SK-N-SH (cell line): ENCODE results near the gene HOXC11. TPM values are rescaled to one million over a fixed set of nuclear protein-coding genes. Genes with fewer than 3 reads are reported as not detected.

Experiments used
- CTCF ChIA-PET: fragments of 300-600, 350-600 bp; formaldehyde crosslinking; extraction: SDS; loops from one replicate; lab custom pipeline; 2021; lab: Yijun Ruan, JAX
- POLR2A ChIA-PET: fragments of 350-600 bp; sonication (Branson Sonifier 250); formaldehyde crosslinking; extraction: SDS; loops from one replicate; lab custom pipeline; 2020; ENCODE audit warnings: antibody characterized with exemption, inconsistent platforms; lab: Yijun Ruan, JAX
- DNase-seq: peaks from one replicate; pipeline ENCODE4 v3.0.0; 2012
- H2AFZ ChIP-seq: fragments of 200-600 bp; sonication (generic); 2 replicates; pipeline ENCODE4 v1.8.1; 2016; ENCODE audit warnings: antibody characterized with exemption, mild to moderate bottlenecking, low read depth
- H3F3A ChIP-seq: fragments of 200-600 bp; sonication (generic); replicated peaks from 2 replicates; pipeline ENCODE3; 2016; ENCODE audit warnings: antibody characterized with exemption, mild to moderate bottlenecking; ENCODE audit not compliant: insufficient read depth
- H3K27ac ChIP-seq, 2 experiments: fragments of 200-500 bp in 1 of 2; fragments of 200-600 bp in 1 of 2; sonication (Bioruptor generic) in 1 of 2; sonication (generic), shearing (Covaris generic) in 1 of 2; 2 replicates each; pipeline versions ENCODE4 v1.5.1 to v1.6.1; 2014 to 2016; ENCODE audit warnings: low read depth in 2 of 2, inconsistent platforms in 1 of 2, low read length in 1 of 2, mild to moderate bottlenecking in 1 of 2, mixed read lengths in 1 of 2
- H3K27me3 ChIP-seq: fragments of 200-600 bp; sonication (generic), shearing (Covaris generic); 2 replicates; pipeline ENCODE4 v1.6.1; 2016; ENCODE audit warnings: mixed run types; ENCODE audit not compliant: insufficient read depth
- H3K36me3 ChIP-seq, 2 experiments: fragments of 200-500 bp in 1 of 2; fragments of 200-600 bp in 1 of 2; sonication (Bioruptor generic) in 1 of 2; sonication (generic) in 1 of 2; replicated peaks in 1 of 2; 2 replicates each; pipeline versions ENCODE3 to v1.5.1; 2014 to 2016; ENCODE audit warnings: low read length in 1 of 2, mild to moderate bottlenecking in 1 of 2; ENCODE audit not compliant: insufficient read depth in 2 of 2, control insufficient read depth in 1 of 2
- H3K4me1 ChIP-seq, 2 experiments: fragments of 200-500 bp in 1 of 2; fragments of 200-600 bp in 1 of 2; sonication (Bioruptor generic) in 1 of 2; sonication (generic), shearing (Covaris generic) in 1 of 2; 2 replicates each; pipeline versions ENCODE4 v1.5.1 to v1.6.1; 2014 to 2016; ENCODE audit warnings: low read depth in 1 of 2, low read length in 1 of 2, mixed run types in 1 of 2; ENCODE audit not compliant: insufficient read depth in 2 of 2, control insufficient read depth in 1 of 2
- H3K4me2 ChIP-seq: fragments of 200-600 bp; sonication (generic), shearing (Covaris generic); 2 replicates; pipeline ENCODE4 v1.6.1; 2017; ENCODE audit warnings: mixed run types
- H3K4me3 ChIP-seq, 2 experiments: fragments of 200-500 bp in 1 of 2; fragments of 200-600 bp in 1 of 2; sonication (Bioruptor generic) in 1 of 2; sonication (generic), shearing (Covaris generic) in 1 of 2; 2 replicates each; pipeline versions ENCODE4 v1.5.1 to v1.8.1; 2014 to 2016; ENCODE audit warnings: low read depth in 2 of 2, inconsistent platforms in 1 of 2, low read length in 1 of 2, mild to moderate bottlenecking in 1 of 2, mixed read lengths in 1 of 2, moderate library complexity in 1 of 2
- H3K79me2 ChIP-seq: fragments of 200-600 bp; sonication (generic); 2 replicates; pipeline ENCODE4 v1.8.1; 2017; ENCODE audit warnings: mild to moderate bottlenecking; ENCODE audit not compliant: insufficient read depth
- H3K9ac ChIP-seq: fragments of 200-600 bp; sonication (generic); 2 replicates; pipeline ENCODE4 v1.6.1; 2017; ENCODE audit warnings: mixed run types
- H3K9me2 ChIP-seq: fragments of 200-600 bp; sonication (generic); 2 replicates; pipeline ENCODE4 v1.6.1; 2017; ENCODE audit warnings: mixed run types
- H3K9me3 ChIP-seq: fragments of 200-600 bp; sonication (generic); 2 replicates; pipeline ENCODE4 v1.6.1; 2017; ENCODE audit warnings: mixed run types, mild to moderate bottlenecking, moderate library complexity
- H4K20me1 ChIP-seq: fragments of 200-600 bp; sonication (generic); 2 replicates; pipeline ENCODE4 v1.6.1; 2017; ENCODE audit warnings: mild to moderate bottlenecking, mixed run types; ENCODE audit not compliant: insufficient read depth
- EZH2phosphoT487 ChIP-seq: fragments of 200-600 bp; sonication (generic); IDR thresholded peaks from 2 replicates; pipeline ENCODE4 v1.6.1; 2017; ENCODE audit warnings: low read depth, mixed run types, mild to moderate bottlenecking, antibody characterized with exemption, moderate library complexity, borderline replicate concordance
- GABPA ChIP-seq: IDR thresholded peaks from 2 replicates; pipeline ENCODE4 v1.4.0; 2012; ENCODE audit warnings: low read depth, mild to moderate bottlenecking
- GATA2 ChIP-seq: sonication (generic); formaldehyde crosslinking; IDR thresholded peaks from 2 replicates; pipeline ENCODE4 v1.5.0; 2020; ENCODE audit warnings: mild to moderate bottlenecking, missing genetic modification reagents
- JUND ChIP-seq: IDR thresholded peaks from 2 replicates; pipeline ENCODE4 v1.4.0; 2012
- MEF2A ChIP-seq: IDR thresholded peaks from 2 replicates; pipeline ENCODE4 v1.4.0; 2012; ENCODE audit warnings: low read depth, borderline replicate concordance
- NRF1 ChIP-seq: IDR thresholded peaks from 2 replicates; pipeline ENCODE4 v1.6.1; 2012; ENCODE audit warnings: low read depth, mild to moderate bottlenecking, low read length
- POLR2AphosphoS5 ChIP-seq: IDR thresholded peaks from 2 replicates; pipeline ENCODE4 v1.6.1; 2012; ENCODE audit warnings: low read depth, low read length
- RCOR1 ChIP-seq: fragments of 150-350 bp; IDR thresholded peaks from 2 replicates; pipeline ENCODE4 v1.6.1; 2017; ENCODE audit warnings: antibody characterized with exemption, low read length
- RFX5 ChIP-seq: IDR thresholded peaks from 2 replicates; pipeline ENCODE4 v1.6.1; 2012; ENCODE audit warnings: mild to moderate bottlenecking, improper control_type of control experiment, low read length
- RXRA ChIP-seq: IDR thresholded peaks from 2 replicates; pipeline ENCODE4 v1.4.0; 2012; ENCODE audit warnings: low read depth, mild to moderate bottlenecking, borderline replicate concordance
- SIN3A ChIP-seq: IDR thresholded peaks from 2 replicates; pipeline ENCODE4 v1.6.1; 2012; ENCODE audit warnings: low read depth, mild to moderate bottlenecking, low read length, moderate library complexity, borderline replicate concordance
- SMC3 ChIP-seq: IDR thresholded peaks from 2 replicates; pipeline ENCODE4 v1.6.1; 2012; ENCODE audit warnings: low read depth, low read length, improper control_type of control experiment
- TCF12 ChIP-seq: IDR thresholded peaks from 2 replicates; pipeline ENCODE4 v1.4.0; 2012
- TEAD4 ChIP-seq: IDR thresholded peaks from 2 replicates; pipeline ENCODE4 v1.4.0; 2012; ENCODE audit warnings: mild to moderate bottlenecking, borderline replicate concordance; ENCODE audit not compliant: insufficient read depth
- YY1 ChIP-seq: IDR thresholded peaks from 2 replicates; pipeline ENCODE4 v1.4.0; 2012; ENCODE audit warnings: low read depth, mild to moderate bottlenecking
- WGBS: methylation state at CpG from one replicate; pipeline ENCODE4 v1.1.6; 2017; ENCODE audit warnings: low lambda C conversion rate; 5-methylcytosine and 5-hydroxymethylcytosine counted together
- polyA plus RNA-seq, 3 experiments: library from polyadenylated mRNA; depleted of rRNA; stranded (reverse); fragments of >200 nt; gene quantifications; 2 replicates each; pipeline ENCODE4 v1.2.3, GENCODE V29; 2012
- TF ChIP-seq, protein P1 (sequence below): IDR thresholded peaks from 2 replicates; pipeline ENCODE4 v1.4.0; 2012; ENCODE audit warnings: low read depth, borderline replicate concordance
- TF ChIP-seq, protein P2 (sequence below): IDR thresholded peaks from 2 replicates; pipeline ENCODE4; 2012

The HOXC11 gene
- polyA plus RNA-seq, 1 of the 3 experiments (the other 2 are of a cell fraction) = not detected

DNA sequence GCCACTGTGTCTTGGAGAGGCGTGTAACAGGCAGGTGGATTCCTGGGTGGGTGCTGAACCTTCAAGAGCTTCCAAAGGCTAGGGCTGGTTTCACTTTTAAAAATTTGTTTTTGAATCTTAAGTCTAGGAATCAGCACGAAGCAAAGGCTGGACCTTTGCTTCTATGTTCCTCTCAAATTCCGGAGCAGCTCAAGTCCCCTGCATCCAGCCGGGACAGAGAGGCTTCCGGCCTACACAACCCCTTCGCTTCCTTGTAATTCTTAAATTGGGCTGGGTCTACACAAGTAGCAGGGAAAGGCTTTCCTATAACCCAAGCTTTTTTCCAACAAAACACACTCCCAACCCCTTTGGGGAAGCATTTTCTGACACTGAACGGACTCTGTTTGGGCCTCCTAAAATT, 9.9 kb upstream of the HOXC11 start:
- ChIA-PET POLR2A (no interaction called here), CTCF (interaction anchor here (1.3 to 2.7 kb wide), 5 partner anchors 11 to 245 kb away, joined by 5 to 7 read pairs (median 6); partner anchors contain the start of gene HOXC10)
- H3K9me3 ChIP-seq = no peaks in the 10 kb centered on the region
- H3K27ac ChIP-seq = no peak overlapping the region
- no peak overlapping the region for H3K9ac ChIP-seq
- H3F3A ChIP-seq = no peaks in the 10 kb centered on the region
- DNase-seq = no peak
- peaks cover 98% of the 10 kb centered on the region for H3K27me3 ChIP-seq
- H2AFZ ChIP-seq = no peak overlapping the region
- no peak overlapping the region for H3K4me3 ChIP-seq
- peaks cover 12% of the 10 kb centered on the region; the same call in 1 of the 2 replicates for H4K20me1 ChIP-seq
- no peak overlapping the region for H3K4me2 ChIP-seq
- no peaks in the 10 kb centered on the region for H3K9me2 ChIP-seq
- 24% methylated on average over 7 of the region's 7 CpGs for WGBS
- no peaks in the 10 kb centered on the region; a peak in 1 of 4 replicates for H3K4me1 ChIP-seq
- H3K36me3 ChIP-seq = no peaks in the 10 kb centered on the region
- TF ChIP-seq SMC3 (no peak), EZH2phosphoT487 (peak; percentile 20; the same call in 1 of the 2 replicates)
- no peaks in the 10 kb centered on the region for H3K79me2 ChIP-seq

DNA sequence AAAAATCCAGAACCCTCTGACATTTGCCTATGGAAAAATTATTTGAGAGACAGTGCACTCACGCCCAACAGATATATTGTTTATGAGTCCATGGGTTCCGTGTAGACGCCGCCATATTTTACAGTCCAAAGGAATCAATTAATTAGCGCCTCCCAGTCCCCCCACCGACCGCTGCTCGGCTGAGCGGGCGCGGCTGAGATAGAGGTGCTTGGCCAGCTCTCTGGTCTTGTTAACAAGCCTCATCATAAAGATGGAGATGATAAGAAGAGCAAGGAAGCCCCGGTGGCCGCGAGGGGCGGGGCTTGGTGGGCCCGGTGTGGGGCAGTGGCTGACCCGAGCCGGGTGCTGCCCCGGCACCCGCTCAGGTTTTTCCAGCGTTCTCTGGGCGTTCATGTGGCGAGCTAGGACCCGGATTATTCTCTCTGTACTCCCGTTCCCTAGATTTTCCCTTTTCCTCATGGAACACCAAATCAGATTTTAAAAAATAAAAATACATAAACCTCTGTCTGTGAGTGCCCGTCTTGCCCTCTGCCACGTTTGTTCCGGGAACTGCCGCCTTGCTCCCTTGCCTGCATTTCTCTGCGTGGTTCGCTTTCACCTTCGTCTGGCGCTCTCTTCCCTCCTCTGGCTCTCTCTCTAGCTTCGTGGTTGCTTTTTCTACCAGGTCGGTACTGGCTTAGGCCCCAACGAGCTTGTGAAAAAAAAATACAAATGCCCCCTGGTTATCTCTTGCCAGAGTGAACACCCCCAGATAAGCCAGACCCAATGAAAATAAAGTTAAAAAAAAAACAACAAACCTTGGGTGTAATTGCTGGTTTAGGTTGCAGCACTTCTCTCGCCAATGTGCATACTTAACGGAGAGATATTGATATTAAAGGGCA, 9.3 kb upstream of the HOXC11 start:
- no peak overlapping the region for H3K27ac ChIP-seq
- H3K36me3 ChIP-seq = no peaks in the 10 kb centered on the region
- H3K9me2 ChIP-seq = no peaks in the 10 kb centered on the region
- H3K79me2 ChIP-seq = no peaks in the 10 kb centered on the region
- no peaks in the 10 kb centered on the region for H3K9me3 ChIP-seq
- no peaks in the 10 kb centered on the region; a peak in 1 of 4 replicates for H3K4me1 ChIP-seq
- WGBS = 18% methylated on average over 35 of the region's 38 CpGs
- no peak overlapping the region for H2AFZ ChIP-seq
- CTCF ChIA-PET = interaction anchor here (1.0 to 2.7 kb wide), 6 partner anchors 11 to 244 kb away, joined by 3 to 7 read pairs (median 6); partner anchors contain the start of gene HOXC10
- DNase-seq = no peak
- no peak overlapping the region for H3K9ac ChIP-seq
- POLR2A ChIA-PET = no interaction called here
- TF ChIP-seq, protein P1, sequence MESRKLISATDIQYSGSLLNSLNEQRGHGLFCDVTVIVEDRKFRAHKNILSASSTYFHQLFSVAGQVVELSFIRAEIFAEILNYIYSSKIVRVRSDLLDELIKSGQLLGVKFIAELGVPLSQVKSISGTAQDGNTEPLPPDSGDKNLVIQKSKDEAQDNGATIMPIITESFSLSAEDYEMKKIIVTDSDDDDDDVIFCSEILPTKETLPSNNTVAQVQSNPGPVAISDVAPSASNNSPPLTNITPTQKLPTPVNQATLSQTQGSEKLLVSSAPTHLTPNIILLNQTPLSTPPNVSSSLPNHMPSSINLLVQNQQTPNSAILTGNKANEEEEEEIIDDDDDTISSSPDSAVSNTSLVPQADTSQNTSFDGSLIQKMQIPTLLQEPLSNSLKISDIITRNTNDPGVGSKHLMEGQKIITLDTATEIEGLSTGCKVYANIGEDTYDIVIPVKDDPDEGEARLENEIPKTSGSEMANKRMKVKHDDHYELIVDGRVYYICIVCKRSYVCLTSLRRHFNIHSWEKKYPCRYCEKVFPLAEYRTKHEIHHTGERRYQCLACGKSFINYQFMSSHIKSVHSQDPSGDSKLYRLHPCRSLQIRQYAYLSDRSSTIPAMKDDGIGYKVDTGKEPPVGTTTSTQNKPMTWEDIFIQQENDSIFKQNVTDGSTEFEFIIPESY = no peak
- TF ChIP-seq RFX5 = no peak
- no peak for TF ChIP-seq MEF2A
- TF ChIP-seq GABPA = no peak
- TF ChIP-seq TEAD4 = no peak
- no peak for TF ChIP-seq TCF12
- no peak for TF ChIP-seq POLR2AphosphoS5
- no peak for TF ChIP-seq GATA2
- TF ChIP-seq RCOR1 = no peak
- TF ChIP-seq, protein P2, sequence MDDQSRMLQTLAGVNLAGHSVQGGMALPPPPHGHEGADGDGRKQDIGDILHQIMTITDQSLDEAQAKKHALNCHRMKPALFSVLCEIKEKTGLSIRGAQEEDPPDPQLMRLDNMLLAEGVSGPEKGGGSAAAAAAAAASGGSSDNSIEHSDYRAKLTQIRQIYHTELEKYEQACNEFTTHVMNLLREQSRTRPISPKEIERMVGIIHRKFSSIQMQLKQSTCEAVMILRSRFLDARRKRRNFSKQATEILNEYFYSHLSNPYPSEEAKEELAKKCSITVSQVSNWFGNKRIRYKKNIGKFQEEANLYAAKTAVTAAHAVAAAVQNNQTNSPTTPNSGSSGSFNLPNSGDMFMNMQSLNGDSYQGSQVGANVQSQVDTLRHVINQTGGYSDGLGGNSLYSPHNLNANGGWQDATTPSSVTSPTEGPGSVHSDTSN = no peak
- TF ChIP-seq YY1 = no peak
- no peak for TF ChIP-seq SIN3A
- TF ChIP-seq RXRA = no peak
- TF ChIP-seq NRF1 = no peak
- no peak for TF ChIP-seq JUND
- TF ChIP-seq, all 33 proteins: peak for 0
- Histone ChIP-seq H3K27me3 (peaks cover 98% of the 10 kb centered on the region), H4K20me1 (peaks cover 12% of the 10 kb centered on the region; the same call in 1 of the 2 replicates), H3K4me2 (no peak overlapping the region), H3F3A (no peaks in the 10 kb centered on the region), H3K4me3 (no peak overlapping the region)
